ENCODE data around the gene RHBDF2.
A peak's percentile ranks its signal among the peaks of the same experiment; 100 is the strongest.

Gene RHBDF2

DNA sequence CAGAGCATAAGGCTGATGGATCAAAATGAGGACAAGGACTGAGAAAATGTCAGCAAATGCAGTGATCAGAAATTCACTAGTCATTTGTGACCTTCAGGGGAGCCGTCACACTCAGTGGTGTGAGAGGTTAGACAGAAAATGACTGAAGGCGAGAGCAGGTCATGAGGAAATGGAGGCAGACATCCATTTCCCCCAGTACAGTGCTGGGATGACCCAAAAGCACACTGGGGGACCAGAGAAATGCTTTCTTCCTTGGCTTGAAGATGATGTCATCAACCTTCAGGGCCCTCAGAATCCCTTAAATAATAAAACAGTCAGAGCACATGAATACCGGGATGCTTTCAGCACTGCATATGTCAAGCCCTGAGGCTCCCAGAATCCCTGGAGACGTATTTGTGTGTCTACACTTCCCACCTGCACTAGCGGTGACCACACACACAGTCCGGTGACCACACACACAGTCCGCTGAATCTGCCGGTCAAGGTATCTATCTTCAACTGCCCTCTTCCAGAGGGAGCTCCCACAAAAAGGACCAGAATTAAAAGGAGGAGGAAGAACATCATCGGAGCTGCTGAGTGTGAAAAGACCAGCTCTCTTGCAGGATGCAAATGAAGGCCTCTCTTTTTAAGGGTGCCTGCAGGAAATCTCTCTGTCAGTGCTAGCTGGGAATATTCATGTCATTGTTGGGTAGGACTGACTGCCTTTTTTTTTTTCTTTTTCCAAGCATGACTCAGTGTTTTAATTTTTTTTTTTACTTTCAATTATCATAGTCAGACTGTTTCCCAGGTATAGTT is 56.5 kb downstream of the RHBDF2 start:
- Histone ChIP-seq H3K4me3 (ENCODE audit: low read length) (peak overlapping the region; percentile 3), H3K27me3 (ENCODE audit: insufficient read depth, low read length) (no peaks in the 10 kb centered on the region), H3K9me3 (ENCODE audit: insufficient read depth, low read depth, low read length) (no peaks in the 10 kb centered on the region), H3K4me1 (ENCODE audit: insufficient read depth, low read length) (peaks cover 68% of the 10 kb centered on the region), H3K27ac (ENCODE audit: low read length) (peak overlapping the region; percentile 74), H3K36me3 (ENCODE audit: insufficient read depth, low read depth, low read length) (no peaks in the 10 kb centered on the region), H3K9ac (ENCODE audit: low read depth, low read length) (peak overlapping the region; percentile 64; the same call in 1 of the 2 replicates)

- Histone ChIP-seq H3K4me3 (ENCODE audit: low read length) (no peak overlapping the region), H3K27ac (ENCODE audit: low read length) (no peak overlapping the region), H3K9me3 (ENCODE audit: insufficient read depth, low read depth, low read length) (no peaks in the 10 kb centered on the region), H3K36me3 (ENCODE audit: insufficient read depth, low read depth, low read length) (no peaks in the 10 kb centered on the region), H3K27me3 (ENCODE audit: insufficient read depth, low read length) (no peaks in the 10 kb centered on the region), H3K9ac (ENCODE audit: low read depth, low read length) (no peak overlapping the region), H3K4me1 (ENCODE audit: insufficient read depth, low read length) (peaks cover 60% of the 10 kb centered on the region)
These were observed 58.6 kb downstream of the RHBDF2 start for GRCh38 chr17:76442341-76443338.

DNA sequence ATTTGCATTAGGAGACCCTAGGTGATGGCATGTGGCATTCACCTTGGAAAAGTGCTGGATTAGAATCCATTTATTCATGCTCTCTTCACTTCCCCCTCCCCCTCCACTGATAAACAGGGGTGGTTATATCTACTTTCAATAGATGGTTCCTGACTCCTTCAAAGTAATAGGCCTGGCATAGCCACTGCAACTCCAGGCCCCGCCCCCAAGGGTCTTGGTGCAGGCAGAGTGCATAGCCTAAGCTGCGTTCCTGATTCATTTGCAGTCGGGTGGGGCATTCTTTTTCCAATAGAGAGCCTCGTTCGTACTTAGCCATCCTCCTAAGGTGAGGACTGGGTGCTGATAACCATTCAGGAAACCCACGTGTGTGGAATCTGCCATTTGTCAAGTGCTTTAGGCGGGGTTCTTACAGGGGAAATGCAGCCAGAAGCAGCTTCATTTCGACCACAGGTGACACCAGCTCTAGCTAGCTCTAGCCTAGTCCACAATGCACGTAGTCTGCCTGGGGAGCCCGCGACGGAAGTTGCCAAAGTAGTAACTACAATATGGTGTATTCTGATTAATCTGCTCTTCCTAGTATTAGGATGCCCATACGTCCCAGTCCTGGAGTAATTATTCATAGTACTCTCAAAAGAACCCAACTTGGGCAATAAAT is 59.4 kb downstream of the RHBDF2 start:
- no peak overlapping the region for H3K9ac ChIP-seq (ENCODE audit: low read depth, low read length)
- no peak overlapping the region for H3K27ac ChIP-seq (ENCODE audit: low read length)

DNA sequence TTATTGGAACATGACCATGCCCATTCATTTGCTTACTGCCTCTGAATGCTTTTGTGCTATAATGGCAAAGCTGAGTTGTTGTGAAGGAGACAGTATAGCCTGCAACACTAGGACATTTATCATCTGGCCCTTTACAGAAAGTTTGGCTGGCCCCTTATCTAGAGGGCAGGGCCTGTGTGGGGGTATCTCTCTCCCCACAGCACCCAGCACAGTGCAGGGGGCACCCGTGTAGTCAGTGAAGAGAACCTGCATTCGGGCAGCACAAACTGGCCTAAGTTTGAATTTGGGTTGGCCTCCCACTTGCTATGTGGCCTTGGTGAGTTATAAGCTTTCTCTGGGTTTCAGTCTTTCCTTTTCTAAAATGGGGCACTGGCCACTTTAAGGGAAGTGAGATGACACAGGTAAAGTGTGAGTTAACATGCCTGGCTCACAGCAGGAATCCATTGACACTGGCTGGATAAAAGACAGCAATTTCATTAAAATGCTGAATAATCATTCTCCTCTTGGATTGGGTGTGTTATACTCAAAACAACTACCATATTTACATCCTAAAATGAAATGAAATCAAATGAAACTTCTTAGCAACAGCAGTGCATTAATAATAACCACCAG is 60.4 kb downstream of the RHBDF2 start:
- Histone ChIP-seq H3K9ac (ENCODE audit: low read depth, low read length) (no peak overlapping the region), H3K27me3 (ENCODE audit: insufficient read depth, low read length) (no peaks in the 10 kb centered on the region), H3K4me3 (ENCODE audit: low read length) (no peak overlapping the region), H3K27ac (ENCODE audit: low read length) (no peak overlapping the region), H3K4me1 (ENCODE audit: insufficient read depth, low read length) (peaks cover 43% of the 10 kb centered on the region), H3K9me3 (ENCODE audit: insufficient read depth, low read depth, low read length) (no peaks in the 10 kb centered on the region), H3K36me3 (ENCODE audit: insufficient read depth, low read depth, low read length) (no peaks in the 10 kb centered on the region)

More for the DNA sequence above, 59.4 kb downstream of the RHBDF2 start:
- Histone ChIP-seq H3K4me1 (ENCODE audit: insufficient read depth, low read length) (peaks cover 52% of the 10 kb centered on the region), H3K9me3 (ENCODE audit: insufficient read depth, low read depth, low read length) (no peaks in the 10 kb centered on the region), H3K27me3 (ENCODE audit: insufficient read depth, low read length) (no peaks in the 10 kb centered on the region), H3K36me3 (ENCODE audit: insufficient read depth, low read depth, low read length) (no peaks in the 10 kb centered on the region), H3K4me3 (ENCODE audit: low read length) (no peak overlapping the region)

- Histone ChIP-seq H3K9ac (ENCODE audit: low read depth, low read length) (no peak overlapping the region), H3K27ac (ENCODE audit: low read length) (no peak overlapping the region), H3K4me1 (ENCODE audit: insufficient read depth, low read length) (peaks cover 29% of the 10 kb centered on the region), H3K36me3 (ENCODE audit: insufficient read depth, low read depth, low read length) (no peaks in the 10 kb centered on the region), H3K27me3 (ENCODE audit: insufficient read depth, low read length) (no peaks in the 10 kb centered on the region), H3K9me3 (ENCODE audit: insufficient read depth, low read depth, low read length) (no peaks in the 10 kb centered on the region), H3K4me3 (ENCODE audit: low read length) (no peak overlapping the region)
These were observed 61.8 kb downstream of the RHBDF2 start for GRCh38 chr17:76439314-76439928.

DNA sequence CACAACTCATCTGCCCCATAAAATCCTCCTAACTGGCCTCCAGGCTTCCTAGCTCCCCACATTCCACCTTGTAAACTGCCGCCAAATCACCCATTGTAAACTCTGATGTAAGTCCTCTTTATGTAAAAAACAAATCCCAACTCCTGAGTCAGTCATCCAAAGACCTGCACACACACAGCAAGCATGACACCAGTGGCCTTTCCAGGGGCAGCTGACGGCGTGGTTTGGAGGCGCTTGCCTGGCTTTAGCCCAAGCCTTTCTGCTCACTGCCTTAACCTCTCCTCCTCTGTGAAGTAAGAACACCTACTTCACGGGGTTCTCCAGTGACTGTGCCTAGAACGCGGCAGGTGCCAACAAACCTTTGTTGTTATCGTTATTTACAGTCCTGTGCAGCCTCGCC is 62.3 kb downstream of the RHBDF2 start:
- Histone ChIP-seq H3K36me3 (ENCODE audit: insufficient read depth, low read depth, low read length) (no peaks in the 10 kb centered on the region), H3K9ac (ENCODE audit: low read depth, low read length) (no peak overlapping the region), H3K27ac (ENCODE audit: low read length) (no peak overlapping the region), H3K9me3 (ENCODE audit: insufficient read depth, low read depth, low read length) (no peaks in the 10 kb centered on the region), H3K4me1 (ENCODE audit: insufficient read depth, low read length) (peaks cover 26% of the 10 kb centered on the region), H3K27me3 (ENCODE audit: insufficient read depth, low read length) (no peaks in the 10 kb centered on the region), H3K4me3 (ENCODE audit: low read length) (no peak overlapping the region)

- Histone ChIP-seq H3K36me3 (ENCODE audit: insufficient read depth, low read depth, low read length) (no peaks in the 10 kb centered on the region), H3K4me1 (ENCODE audit: insufficient read depth, low read length) (peaks cover 24% of the 10 kb centered on the region), H3K9me3 (ENCODE audit: insufficient read depth, low read depth, low read length) (no peaks in the 10 kb centered on the region), H3K4me3 (ENCODE audit: low read length) (no peak overlapping the region), H3K9ac (ENCODE audit: low read depth, low read length) (no peak overlapping the region), H3K27ac (ENCODE audit: low read length) (no peak overlapping the region), H3K27me3 (ENCODE audit: insufficient read depth, low read length) (no peaks in the 10 kb centered on the region)
These were observed 63.5 kb downstream of the RHBDF2 start for GRCh38 chr17:76437467-76438402.

- Histone ChIP-seq H3K27ac (ENCODE audit: low read length) (no peak overlapping the region), H3K9ac (ENCODE audit: low read depth, low read length) (no peak overlapping the region), H3K4me1 (ENCODE audit: insufficient read depth, low read length) (peaks cover 15% of the 10 kb centered on the region), H3K9me3 (ENCODE audit: insufficient read depth, low read depth, low read length) (no peaks in the 10 kb centered on the region), H3K36me3 (ENCODE audit: insufficient read depth, low read depth, low read length) (no peaks in the 10 kb centered on the region), H3K4me3 (ENCODE audit: low read length) (no peak overlapping the region), H3K27me3 (ENCODE audit: insufficient read depth, low read length) (no peaks in the 10 kb centered on the region)
These were observed 65.5 kb downstream of the RHBDF2 start for GRCh38 chr17:76435751-76436150.

DNA sequence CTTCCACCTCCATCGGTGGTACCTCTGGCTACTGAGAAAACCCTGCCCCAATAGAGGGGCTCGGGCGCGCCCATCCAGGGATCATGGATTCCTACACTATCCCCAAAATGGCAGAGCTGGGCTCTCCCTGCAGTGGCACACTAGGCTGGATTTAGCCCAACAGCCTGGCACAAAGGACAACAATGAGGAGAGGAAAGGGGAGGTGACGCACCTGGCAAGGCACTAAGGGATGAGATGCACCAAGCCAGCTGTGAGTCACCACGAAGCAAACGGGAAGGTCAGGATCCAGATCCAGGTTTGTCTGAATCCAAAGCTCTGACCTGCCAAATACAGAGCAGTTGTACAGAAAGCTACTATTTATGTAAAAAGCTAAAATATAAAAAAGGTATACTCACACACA is 66.4 kb downstream of the RHBDF2 start:
- H3K4me3 ChIP-seq (ENCODE audit: low read length), result no peak overlapping the region
- H3K4me1 ChIP-seq (ENCODE audit: insufficient read depth, low read length), result peaks cover 15% of the 10 kb centered on the region; the same call in 1 of the 2 replicates
- H3K9me3 ChIP-seq (ENCODE audit: insufficient read depth, low read depth, low read length), result no peaks in the 10 kb centered on the region
- H3K9ac ChIP-seq (ENCODE audit: low read depth, low read length), result no peak overlapping the region
- no peaks in the 10 kb centered on the region for H3K36me3 ChIP-seq (ENCODE audit: insufficient read depth, low read depth, low read length)
- no peaks in the 10 kb centered on the region for H3K27me3 ChIP-seq (ENCODE audit: insufficient read depth, low read length)
- H3K27ac ChIP-seq (ENCODE audit: low read length), result no peak overlapping the region

DNA sequence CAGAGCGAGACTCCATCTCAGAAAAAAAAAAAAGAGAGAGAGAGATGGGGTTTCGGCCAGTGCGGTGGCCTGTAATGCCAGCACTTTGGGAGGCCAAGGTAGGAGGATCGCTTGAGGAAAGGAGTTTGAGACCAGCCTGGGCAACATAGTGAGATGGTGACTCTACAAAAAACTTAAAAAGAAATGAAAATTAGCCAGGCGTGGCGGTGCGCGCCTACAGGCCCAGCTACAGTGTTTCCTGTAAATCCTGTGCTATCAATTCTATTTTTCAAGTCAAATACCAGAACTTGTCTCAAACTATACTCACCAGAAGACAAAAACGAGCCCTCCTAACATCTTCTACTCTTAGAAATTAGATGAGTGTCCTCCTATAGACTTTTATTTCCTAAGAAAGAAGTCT is 67.5 kb downstream of the RHBDF2 start:
- no peaks in the 10 kb centered on the region for H3K9me3 ChIP-seq (ENCODE audit: insufficient read depth, low read depth, low read length)
- H3K36me3 ChIP-seq (ENCODE audit: insufficient read depth, low read depth, low read length), result no peaks in the 10 kb centered on the region
- H3K27ac ChIP-seq (ENCODE audit: low read length), result no peak overlapping the region
- no peaks in the 10 kb centered on the region for H3K27me3 ChIP-seq (ENCODE audit: insufficient read depth, low read length)
- H3K4me3 ChIP-seq (ENCODE audit: low read length), result no peak overlapping the region
- peaks cover 15% of the 10 kb centered on the region; the same call in 1 of the 2 replicates for H3K4me1 ChIP-seq (ENCODE audit: insufficient read depth, low read length)
- no peak overlapping the region for H3K9ac ChIP-seq (ENCODE audit: low read depth, low read length)

All from iPS-20b (cell line).